Measurements from ENCODE around the gene DBF4B.

GRCh38 chr17:44778656-44779210, 70.3 kb downstream of the DBF4B start:
- TF ChIP-seq POLR2A (IDR thresholded peaks at IDR 0.05) (no peak), CTCF (IDR thresholded peaks at IDR 0.05) (no peak)
